HG03575 (cell line): ENCODE data around the gene DIP2C.
"Not testable (repeated sequence)": the region's sequence is repeated elsewhere in the genome, so short reads cannot be mapped to it uniquely, and the experiment has no call there.

Experiments
- ATAC-seq: cut with Tn5 transposase; IDR thresholded peaks from one replicate; pipeline ENCODE4 v1.9.1; 2021; ENCODE audit not compliant: unreplicated experiment, insufficient number of reproducible peaks, low FRiP score; ENCODE audit errors: extremely low read depth

DIP2C gene

GRCh38 chr10:700183-700582 is 10.7 kb upstream of the DIP2C start:
- ATAC-seq: not testable (repeated sequence)

GRCh38 chr10:697097-697875 is 7.8 kb upstream of the DIP2C start:
- ATAC-seq: no peak

GRCh38 chr10:695396-695795 is 5.9 kb upstream of the DIP2C start:
- no peak for ATAC-seq

GRCh38 chr10:693506-693905 is 4.0 kb upstream of the DIP2C start:
- ATAC-seq: no peak

GRCh38 chr10:692682-693351 is 3.3 kb upstream of the DIP2C start:
- ATAC-seq: no peak

GRCh38 chr10:691216-691615 is 1.7 kb upstream of the DIP2C start:
- ATAC-seq: no peak

GRCh38 chr10:690372-691161 is 1.1 kb upstream of the DIP2C start:
- ATAC-seq: no peak

- ATAC-seq: no peak
These were observed 382 bp downstream of the DIP2C start for GRCh38 chr10:689121-689451.

- no peak for ATAC-seq
These were observed 952 bp downstream of the DIP2C start for GRCh38 chr10:688312-689120.

GRCh38 chr10:687583-688311 is 1.7 kb downstream of the DIP2C start:
- ATAC-seq: no peak

- ATAC-seq: no peak
These were observed 3.1 kb downstream of the DIP2C start for GRCh38 chr10:686155-686931.

GRCh38 chr10:685613-686012 is 3.9 kb downstream of the DIP2C start:
- ATAC-seq: no peak

- ATAC-seq: no peak
These were observed 5.9 kb downstream of the DIP2C start for GRCh38 chr10:683448-684071.

- ATAC-seq: no peak
These were observed 6.5 kb downstream of the DIP2C start for GRCh38 chr10:682931-683447.

GRCh38 chr10:681670-682318 is 7.7 kb downstream of the DIP2C start:
- ATAC-seq: no peak

- no peak for ATAC-seq
These were observed 8.7 kb downstream of the DIP2C start for GRCh38 chr10:680745-681144.

- no peak for ATAC-seq
These were observed 9.3 kb downstream of the DIP2C start for GRCh38 chr10:680146-680545.
